Kidney capillary endothelial cell (primary cell): ENCODE data around the gene DDA1.

Source experiments
- DNase-seq: peaks from one replicate; pipeline ENCODE4 v3.0.0-alpha.2; 2018; ENCODE audit warnings: low spot score

DDA1 gene

DNA sequence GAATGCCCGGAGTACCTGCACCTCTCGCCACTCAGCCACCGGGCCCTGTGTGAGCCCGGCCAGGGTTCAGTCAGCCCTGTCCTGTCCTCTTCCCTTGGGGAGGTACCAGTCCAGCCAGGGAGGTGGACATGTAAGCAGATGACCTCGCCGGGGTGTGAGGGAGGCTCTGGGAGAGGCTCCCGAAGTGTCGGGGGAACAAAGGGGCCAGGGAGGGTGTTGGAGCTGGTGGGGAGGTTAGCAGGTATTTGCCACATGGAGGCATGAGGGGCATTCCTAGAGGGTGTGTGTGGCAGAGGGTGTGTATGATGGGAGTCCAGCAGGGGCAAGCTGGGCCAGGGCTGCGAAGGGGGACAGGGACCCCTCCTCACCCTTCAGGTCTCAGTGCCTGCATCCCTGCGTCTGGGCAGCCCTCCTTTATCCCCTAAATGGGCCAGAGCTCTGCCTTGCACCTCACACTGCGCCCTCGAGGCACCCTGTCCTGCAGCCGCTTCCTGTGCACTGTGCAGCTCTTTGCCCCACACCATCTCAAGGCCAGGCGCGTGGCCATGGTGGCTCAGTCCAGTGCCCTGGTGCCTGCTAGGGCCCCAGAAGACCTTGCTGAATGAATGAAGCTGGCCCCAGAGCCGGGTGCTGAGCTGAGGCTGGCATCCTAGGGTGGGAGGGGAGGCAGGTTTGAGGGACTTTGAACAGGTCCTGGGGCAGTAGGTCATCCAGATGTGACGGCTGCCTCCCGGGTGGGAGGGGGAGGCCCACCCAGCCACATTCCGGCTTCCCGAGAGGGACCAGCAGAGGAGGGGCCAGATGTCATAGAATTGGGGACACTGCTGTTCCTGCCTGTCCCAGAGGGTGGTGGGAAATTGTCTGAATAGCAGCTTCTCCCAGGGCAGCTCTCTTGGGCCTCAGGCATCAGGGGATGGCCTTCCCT is 3.1 kb downstream of the DDA1 start:
- no peak for DNase-seq

DNA sequence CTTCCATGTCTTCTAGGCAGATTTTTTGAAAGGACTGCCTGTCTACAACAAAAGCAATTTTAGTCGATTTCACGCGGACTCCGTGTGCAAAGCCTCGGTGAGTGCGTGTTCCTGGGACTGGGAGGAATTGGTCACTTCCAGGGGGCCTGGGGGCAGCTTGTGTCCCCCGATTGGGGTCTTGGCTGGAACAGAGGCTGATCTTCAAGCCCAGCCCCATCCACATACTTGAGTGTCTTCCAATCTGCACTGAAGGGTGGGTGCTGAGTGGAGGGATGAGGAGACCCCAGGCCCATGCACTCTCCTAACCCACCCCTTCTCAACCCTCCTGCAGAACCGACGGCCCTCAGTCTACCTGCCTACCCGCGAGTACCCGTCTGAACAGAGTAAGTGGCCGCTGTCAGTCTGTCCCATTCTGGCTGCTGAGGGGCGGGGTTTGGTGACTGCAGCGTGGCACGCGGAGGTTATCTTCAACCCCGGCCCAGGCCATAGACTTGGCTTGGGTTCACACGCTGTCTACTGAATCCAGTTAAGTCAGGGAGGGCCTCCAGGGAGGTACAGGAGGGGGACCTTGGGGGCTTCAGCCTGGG is 4.7 kb downstream of the DDA1 start:
- DNase-seq, result no peak

DNA sequence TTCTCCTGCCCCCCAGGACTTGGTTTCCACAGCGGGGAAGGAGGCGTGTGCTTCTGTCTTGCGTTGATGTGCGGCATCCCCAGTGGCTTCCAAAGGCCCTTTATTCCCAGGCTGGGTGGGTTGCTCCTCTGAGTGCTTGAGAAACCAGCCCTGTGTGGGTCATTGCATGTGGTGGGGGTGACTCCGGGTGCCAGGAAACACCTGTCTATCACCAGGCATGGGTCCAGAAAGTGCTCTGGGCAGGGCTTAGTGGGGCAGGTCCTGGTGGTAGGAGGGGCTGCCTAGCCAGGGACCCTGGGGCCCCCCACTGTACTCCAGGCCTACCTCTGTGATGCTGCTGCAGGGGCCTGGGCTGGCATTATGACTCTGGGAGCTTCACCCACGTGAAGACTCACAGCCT is 9.6 kb downstream of the DDA1 start:
- DNase-seq, result no peak

DNA sequence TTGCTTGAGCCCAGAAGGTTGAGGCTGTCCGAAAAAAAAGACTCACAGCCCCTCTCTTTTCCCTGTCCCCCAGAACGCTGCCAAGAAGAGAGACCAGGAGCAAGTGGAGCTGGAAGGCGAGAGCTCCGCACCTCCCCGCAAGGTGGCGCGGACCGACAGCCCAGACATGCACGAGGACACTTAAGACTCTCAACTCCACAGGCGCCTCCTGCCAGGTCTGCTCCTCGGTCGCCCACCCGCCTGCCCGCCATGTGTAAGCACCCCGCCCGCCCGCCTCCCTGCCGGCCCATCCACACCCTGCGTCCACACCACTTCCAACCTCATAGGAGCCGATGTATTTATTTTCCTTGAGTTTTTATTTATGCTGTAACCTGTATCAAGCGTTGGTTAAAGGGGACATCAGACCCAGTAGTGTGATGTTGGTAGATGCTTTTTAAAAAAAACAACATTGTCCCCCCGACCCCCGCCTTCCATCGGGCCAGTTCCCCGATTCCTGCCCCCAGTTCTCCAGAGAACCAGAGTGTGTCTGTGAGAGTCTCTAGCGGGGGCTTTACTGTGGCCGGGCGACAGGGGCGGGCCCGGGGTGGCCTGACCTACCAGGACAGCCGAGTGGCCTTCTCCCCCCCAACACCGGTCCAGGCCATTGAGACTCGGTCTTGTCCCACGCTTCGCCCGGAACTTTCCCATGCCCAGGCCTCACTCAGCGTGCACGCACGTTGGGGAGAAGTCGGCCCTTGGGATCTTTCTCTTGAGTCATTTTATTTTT is 10.3 kb downstream of the DDA1 start:
- no peak for DNase-seq

DNA sequence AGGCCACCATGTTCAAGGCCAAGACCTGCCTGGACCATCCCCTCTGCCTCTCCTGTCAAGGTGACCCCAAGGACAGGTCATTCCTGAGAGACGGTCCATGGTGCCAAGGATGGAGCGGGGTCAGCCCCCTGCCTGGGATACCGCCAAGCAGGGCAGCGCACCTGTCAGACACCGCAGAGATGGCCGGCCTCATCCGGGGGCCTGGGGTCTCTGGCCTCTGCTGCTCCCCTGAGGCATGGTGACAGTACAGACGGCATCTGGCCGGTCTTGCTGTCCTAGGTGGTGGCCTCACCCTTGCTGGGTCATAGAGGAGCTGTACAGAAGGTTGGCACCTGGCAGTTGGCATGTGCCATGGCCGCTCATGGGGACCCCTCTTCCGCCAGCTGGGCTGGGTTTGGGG is 11.1 kb downstream of the DDA1 start:
- no peak for DNase-seq

DNA sequence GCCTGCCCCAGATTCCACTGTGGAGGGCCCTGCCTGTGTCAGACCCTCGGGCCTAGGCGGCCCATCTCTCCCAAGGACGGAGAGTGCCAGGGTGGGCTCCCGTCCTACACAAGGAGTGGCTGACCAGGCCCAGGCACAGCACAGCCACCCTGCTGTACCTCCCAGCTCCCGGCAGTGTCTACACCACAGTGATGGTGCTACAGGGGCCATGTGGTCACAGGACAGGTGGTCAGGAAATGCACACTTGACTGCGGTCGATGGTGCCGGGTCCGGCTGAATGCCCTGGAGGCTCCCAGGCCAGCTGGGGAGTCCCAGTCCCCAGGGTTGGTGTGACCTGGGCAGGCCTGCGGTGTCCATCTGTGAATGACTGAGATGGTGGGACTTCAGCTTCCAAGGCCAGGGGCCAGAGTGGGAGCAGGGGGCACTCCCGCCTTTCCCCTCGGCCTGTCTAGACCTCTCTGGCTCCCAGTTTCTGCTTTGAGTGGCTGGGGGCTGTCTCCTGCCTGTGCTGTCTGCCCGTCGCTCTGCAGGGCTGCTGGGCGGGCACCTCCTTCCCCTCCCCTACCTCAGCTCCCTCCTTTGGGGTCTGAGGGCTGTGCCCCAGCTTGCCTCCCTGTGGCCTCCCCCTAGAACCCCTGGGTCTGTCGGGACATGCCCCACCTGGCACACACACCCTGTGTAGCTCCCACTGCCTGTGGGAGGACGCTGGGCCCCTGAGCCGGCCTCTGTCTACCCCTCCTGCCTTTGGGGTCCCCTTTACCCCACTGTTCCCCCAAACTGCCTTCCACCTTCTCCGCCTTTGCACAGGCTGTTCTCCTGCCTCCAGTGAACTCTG is 12.5 kb downstream of the DDA1 start:
- DNase-seq, result no peak

DNA sequence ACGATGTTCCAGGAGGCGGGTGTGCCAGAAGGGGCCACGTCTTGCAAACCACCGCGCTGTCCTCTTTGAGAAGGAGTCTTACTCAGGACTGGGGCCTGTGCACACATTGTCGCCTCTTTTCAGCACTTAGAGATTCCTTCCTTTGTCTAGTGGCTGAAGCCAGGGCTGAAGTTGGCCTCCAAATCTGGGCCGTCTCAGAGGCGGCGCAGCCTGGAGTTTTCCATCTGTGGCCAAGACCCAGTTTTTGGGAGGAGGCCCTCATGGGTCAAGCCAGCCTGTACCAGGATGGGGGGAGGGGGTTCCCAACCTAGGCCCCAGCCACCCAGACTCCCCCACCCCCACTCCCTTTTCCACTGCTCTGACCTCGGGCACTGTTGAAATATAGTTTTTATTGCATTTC is 13.5 kb downstream of the DDA1 start:
- DNase-seq, result no peak

DNA sequence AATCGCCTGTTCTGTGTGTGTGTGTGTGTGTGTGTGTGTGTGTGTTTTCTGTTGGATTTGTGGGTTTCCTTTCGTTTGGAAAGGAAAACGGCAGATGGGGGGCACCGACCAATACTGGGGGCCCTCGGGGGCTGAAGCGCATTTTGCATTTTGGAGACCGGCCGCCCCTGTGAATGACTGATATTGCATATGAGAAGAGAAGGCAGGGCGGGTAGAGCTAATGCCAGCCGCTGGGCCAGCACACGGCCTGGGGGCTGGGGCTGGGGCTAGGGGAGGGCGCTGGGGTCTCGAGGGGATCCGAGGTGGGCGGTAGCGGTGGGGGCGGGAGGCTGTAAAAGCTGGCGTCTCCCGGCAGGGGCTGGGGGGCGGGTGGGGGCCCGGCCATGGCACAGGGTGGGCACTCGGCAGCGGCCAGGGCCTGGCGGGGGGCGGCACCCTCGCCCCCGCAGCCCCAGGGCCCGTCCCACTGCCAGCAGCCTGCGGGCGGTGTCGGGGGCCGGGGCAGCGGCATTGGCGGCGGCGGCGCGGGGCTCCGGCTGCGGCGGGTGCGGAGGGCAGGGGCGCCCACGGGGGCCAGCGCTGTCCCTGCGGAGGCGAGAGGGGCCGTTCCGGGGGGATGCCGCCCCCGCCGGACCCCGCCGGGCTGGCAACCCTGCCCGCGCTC is 14.1 kb downstream of the DDA1 start:
- no peak for DNase-seq

DNA sequence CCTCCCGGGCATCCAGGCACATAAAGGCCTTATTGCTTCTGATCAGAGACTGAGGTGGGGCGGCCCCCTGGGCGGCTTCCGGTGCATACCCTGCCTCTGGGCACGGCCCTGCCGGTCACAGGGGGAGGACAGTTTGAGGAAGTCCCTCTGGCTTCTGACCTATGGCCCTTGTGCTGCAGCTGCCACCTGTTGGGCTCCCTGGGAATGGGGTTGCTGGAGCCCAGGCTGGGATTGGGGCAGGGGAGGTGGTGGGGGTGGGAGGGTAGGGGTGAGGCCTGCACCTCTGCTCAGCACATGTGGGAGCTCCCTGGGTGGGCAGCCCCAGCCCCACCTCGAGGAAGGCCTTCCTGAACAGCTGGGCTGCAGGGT is 14.6 kb downstream of the DDA1 start:
- DNase-seq, result no peak

DNA sequence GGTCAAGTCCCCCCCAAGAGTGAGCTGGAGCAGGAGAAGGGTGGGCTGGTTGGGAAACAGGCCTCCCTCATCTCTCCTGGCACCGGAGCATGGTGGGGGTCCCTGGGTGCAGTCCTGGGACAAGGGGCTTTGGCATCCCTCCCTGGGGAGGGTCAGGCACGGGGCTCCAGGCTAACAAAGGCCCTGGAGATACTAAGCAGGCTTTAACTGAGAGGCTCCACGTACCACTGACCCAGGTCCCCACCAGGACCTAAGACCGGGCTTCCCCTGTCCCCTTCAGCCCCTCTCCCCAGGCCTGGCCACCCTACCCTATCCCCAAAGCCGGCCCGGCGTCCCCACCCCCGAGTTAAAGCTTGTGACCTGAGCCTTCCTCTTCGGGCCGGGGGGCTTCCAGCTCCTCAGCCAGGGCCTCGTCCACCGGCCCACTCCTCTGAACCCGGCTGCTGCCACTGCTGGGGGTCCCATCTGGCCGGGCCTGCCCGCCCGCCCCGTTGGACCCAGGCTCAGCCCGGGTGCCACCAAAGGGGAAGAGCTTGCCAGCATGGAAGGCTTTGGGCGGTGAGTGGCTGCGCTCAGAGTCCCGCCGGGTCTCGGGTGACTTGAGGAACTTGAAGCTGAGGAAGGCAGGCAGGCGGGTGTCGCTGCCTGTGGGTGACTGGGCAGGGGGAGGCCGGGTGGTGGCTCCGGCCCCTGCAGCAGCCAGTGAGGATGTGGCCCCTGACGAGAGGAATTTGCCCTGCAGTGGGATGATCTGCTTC is 15.2 kb downstream of the DDA1 start:
- DNase-seq, result no peak

DNA sequence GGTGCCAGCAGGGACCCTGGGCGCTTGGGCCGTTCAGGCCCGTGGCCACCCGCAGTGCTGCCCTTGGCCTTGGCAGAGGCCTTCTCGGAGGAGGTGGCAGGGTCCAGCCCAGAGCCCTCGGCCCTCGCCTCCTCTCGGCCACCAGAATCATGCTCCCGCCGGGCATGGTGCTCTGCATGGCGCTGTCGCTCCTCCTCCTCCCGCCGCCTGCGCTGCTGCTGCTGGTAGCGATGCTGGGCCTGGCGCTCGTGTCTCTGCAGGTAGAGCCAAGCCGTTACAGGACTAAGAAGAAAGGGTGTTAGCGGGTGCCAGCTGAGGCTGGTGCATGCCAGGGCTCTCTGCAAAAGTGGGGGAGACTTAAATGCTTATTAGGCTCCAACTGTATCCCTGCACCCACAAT is 15.8 kb downstream of the DDA1 start:
- DNase-seq, result no peak

DNA sequence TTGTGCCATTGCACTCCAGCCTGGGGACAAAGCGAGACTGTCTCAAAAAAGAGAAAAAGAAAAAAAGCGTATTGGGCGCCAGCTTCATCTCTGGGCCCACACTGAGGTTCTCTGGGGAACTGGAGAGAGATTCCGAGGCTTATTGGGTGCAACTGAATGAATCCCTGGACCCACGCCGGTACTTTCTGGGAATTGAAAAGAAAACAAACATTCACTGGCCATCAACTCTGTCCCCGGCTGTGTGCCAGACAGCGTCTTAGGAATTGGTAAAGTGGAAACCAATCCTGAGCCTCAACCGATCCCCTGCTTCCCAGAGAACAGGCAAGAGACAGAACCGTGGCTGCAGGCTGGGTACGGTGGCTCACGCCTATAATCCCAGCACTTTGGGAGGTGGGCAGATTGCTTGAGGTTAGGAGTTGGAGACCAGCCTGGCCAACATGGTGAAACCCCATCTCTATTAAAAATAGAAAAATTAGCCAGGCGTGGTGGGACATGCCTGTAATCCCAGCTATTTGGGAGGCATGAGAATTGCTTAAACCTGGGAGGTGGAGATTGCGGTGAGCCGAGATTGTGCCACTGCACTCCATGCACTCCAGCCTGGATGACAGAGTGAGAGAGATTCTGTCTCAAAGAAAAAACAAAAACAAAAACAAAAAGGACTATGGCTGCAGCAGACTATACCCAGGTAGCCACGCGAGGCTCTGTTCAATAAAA is 16.7 kb downstream of the DDA1 start:
- no peak for DNase-seq

DNA sequence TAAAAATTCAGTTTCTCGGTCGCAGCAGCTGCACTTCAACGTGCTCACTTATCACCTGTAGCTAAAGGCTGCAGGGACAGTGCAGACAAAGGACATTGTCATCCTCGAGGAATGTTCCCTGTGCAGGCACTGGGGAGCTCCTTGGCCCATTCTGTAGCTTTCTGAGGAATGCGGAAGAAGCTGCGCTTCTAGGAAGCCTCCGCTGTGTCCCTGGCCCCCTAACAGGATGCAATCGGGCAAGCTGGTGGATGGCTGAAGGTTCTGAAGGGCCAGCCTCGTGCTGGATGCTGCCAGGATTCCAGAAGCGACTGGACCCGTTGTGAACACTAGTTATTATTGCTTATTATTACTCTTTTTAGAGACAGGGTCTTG is 17.2 kb downstream of the DDA1 start:
- DNase-seq, result no peak

DNA sequence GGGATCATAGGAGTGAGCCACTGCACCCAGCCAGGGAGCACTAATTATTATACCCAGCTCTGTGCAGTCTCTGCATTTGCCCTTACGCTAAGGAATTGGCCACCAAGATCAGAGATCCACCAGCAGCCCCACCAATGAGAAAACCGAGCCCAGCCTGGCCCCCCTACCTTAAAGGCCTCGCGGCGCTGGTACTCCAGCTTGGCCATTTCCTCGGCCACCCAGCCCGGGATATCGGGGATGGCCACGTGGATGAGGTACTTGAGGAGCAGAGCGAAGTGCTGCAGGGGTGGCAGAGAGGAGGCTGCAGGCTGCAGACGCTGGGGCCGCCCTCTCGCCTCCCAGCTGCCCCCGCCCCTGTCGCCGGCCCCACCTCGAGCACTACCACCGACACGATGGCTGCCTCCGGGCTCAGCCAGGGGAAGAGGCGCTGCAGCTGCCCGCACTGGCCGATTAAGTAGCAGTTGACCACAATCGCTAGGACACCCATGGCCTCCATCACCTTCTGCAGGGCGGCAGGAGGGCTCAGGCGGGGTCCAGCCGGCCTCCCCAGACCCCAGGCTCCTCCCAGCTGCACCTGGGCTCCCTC is 17.8 kb downstream of the DDA1 start:
- DNase-seq, result no peak

DNA sequence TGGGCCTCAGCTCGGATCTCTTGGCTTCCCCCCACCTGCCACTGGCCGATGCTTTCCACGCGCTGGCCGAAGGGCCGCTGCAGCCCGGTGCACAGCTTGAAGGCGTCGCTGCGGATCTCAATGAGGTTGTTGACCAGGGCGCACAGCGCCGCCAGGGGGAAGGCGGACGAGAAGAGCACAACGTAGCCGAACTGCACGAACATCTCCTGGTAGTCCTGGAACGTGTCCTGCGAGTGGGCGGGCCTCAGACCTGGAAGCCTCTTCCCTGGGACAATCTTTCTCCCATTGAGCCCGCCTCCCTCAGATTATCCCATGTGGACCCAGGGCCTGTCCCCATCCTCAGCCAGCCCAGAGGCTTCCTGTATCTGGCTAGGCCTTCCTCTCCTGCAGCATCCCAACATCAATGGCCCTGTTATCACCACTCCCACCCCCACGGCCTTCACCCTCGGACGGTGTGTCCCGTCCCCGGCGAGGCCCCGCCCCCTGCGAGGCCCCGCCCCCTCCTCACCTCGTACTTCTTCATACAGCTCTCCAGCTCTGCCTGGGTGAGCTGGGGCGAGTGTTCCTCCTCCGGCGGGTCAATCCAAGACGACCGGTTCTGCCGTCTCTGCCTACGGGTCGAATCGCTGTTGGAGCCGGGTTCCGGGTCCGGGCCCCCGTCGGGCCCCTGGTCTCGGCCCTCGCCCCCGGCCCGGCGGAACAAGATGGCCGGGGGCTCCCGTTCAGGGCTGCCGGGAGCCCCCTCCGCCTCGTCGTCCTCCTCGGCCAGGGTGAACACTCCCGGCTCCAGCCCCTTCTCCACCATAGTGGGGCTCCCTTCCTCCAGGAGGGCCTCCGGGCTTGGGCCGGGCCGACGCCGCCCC is 18.5 kb downstream of the DDA1 start:
- no peak for DNase-seq

DNA sequence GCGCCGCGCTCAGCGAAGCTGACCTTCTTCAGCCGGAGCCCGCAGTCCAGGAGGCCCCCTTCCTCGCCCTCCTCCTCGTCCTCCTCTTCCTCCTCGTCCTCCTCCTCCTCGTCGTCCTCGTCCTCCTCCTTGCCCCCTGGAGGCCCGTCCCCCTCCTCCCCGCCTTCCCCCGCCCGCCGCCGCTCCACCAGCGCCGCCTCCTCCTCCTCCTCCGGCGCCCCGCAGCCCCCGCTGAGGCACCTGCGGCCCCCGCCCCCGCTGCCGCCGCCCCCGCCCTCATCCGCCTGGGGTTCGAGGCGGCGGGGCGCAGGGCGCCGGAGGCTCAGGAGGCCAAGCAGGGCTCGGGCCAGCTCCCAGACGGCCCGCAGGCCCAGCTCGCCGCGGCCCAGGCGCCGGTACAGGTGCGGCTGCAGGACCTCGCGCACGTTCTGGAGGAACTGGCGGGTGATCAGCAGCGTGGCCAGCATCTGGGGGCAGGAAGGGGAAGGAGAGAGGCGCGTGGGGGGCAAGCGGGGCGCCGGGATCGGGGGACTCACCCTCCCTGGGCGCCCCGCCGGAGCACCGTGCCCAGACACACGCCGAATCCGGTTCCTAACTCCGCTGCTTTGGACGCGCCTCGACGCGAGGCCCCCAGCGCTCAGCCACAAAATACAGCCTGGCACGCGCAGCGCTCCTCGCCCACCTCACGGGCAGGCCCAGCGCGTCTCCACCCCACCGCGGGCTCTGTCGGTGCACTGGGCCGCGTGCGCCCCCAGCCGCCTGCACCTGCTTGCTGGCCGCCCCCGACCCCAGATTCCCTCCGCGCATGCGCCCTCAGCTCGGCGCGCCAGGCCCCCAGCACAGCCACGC is 19.4 kb downstream of the DDA1 start:
- DNase-seq, result no peak

DNA sequence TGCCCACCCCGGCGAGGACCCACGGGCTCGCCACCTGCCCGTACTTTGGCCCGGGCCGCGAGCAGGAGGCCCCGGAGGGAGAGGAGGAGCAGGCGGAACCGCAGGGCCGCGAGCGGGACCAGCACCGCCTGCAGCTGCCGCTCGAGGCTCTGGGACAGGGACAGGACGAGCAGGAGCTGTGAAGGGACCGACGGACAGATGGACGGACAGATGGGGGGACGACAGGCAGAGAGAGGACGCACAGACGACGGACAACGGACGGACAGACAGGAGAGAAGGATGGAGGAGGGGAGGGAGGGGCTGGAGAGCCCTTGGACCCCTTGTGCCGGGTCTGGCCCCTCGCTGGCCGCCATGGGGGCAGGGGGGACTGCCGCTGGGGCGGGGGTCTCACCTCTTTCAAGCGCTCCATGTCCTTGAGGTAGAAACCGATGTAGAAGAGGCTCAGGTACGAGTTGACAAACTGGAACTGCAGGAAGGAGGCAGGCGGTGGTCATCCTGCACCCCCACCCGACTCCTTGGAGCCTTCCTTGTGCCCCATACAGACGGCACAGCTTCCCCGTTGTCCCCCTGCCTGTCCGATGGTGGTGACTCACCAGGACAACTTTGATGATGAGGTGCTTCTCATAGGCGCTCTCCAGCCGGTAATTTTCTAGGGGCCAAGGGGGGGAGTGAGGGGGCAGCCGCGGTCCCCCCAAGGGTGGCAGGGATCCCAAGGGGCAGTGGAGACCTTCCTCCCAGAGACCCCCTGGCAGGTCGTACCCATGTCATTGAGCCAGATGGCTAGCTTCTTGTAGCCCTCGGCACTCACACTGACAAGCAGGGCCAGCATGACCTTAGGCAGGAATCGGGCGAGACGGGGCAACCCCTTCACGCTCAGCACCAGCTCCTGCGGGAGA is 20.3 kb downstream of the DDA1 start:
- DNase-seq, result no peak
